GM18909 (cell line): ENCODE results near the gene SMARCA4.
A peak's percentile ranks its signal among the peaks of the same experiment; 100 is the strongest.
"Not testable (repeated sequence)": the region's sequence is repeated elsewhere in the genome, so short reads cannot be mapped to it uniquely, and the experiment has no call there.

Experiments used
- ATAC-seq: cut with Tn5 transposase; IDR thresholded peaks from one replicate; pipeline ENCODE4 v1.9.1; 2021; ENCODE audit warnings: mild to moderate bottlenecking; ENCODE audit not compliant: unreplicated experiment, poor library complexity

Gene SMARCA4

GRCh38 chr19:10928563-10929401 is 32.0 kb upstream of the SMARCA4 start, which contains the start of the genes TIMM29 and YIPF2:
Gene TIMM29, plus strand, starts transcription at chr19:10928811. Its CDS starts 12 bp downstream, at chr19:10928823.
Gene YIPF2, minus strand, starts transcription at chr19:10928639. Its CDS starts 229 bp downstream, at chr19:10928410.
- ATAC-seq = peak; percentile 74

GRCh38 chr19:10929402-10929794 is 31.4 kb upstream of the SMARCA4 start:
- no peak for ATAC-seq

GRCh38 chr19:10935371-10936059 is 25.3 kb upstream of the SMARCA4 start:
- ATAC-seq = no peak

- ATAC-seq = no peak
Observed at GRCh38 chr19:10936661-10937084, 24.2 kb upstream of the SMARCA4 start.

- not testable (repeated sequence) for ATAC-seq
Observed at GRCh38 chr19:10941649-10942048, 19.2 kb upstream of the SMARCA4 start.

- ATAC-seq = not testable (repeated sequence)
Observed at GRCh38 chr19:10943412-10943811, 17.4 kb upstream of the SMARCA4 start.

- ATAC-seq = no peak
Observed at GRCh38 chr19:10945264-10945663, 15.6 kb upstream of the SMARCA4 start.

GRCh38 chr19:10946958-10947657 is 13.7 kb upstream of the SMARCA4 start:
- no peak for ATAC-seq

GRCh38 chr19:10952809-10953208 is 8.0 kb upstream of the SMARCA4 start:
- ATAC-seq = no peak

GRCh38 chr19:10959277-10959968 is 1.4 kb upstream of the SMARCA4 start:
- ATAC-seq = not testable (repeated sequence)

- peak; percentile 42 for ATAC-seq
Observed at GRCh38 chr19:10961073-10961860, 437 bp downstream of the SMARCA4 start.

GRCh38 chr19:10962863-10963262 is 2.0 kb downstream of the SMARCA4 start:
- ATAC-seq = no peak

- no peak for ATAC-seq
Observed at GRCh38 chr19:10963865-10964264, 3.0 kb downstream of the SMARCA4 start.

- ATAC-seq = no peak
Observed at GRCh38 chr19:10964903-10965302, 4.1 kb downstream of the SMARCA4 start.

- no peak for ATAC-seq
Observed at GRCh38 chr19:10965398-10965797, 4.6 kb downstream of the SMARCA4 start.

GRCh38 chr19:10966809-10967208 is 6.0 kb downstream of the SMARCA4 start:
- ATAC-seq = no peak

- no peak for ATAC-seq
Observed at GRCh38 chr19:10968527-10969135, 7.8 kb downstream of the SMARCA4 start.

GRCh38 chr19:10971107-10971726 is 10.4 kb downstream of the SMARCA4 start:
- no peak for ATAC-seq
